ENCODE data around the gene ESPN. TPM values are rescaled to one million over a fixed set of nuclear protein-coding genes. Genes with fewer than 3 reads are reported as not detected.

The ESPN gene
- total and polyA plus RNA-seq, 7 donors = 0.55 to 202 (median 86.5) TPM; not detected in 2

GRCh38 chr1:6507461-6507911, 82.9 kb downstream of the ESPN start:
- 71 to 83% methylated on average over 12 of the region's 12 CpGs for WGBS, 2 donors
- Histone ChIP-seq H3K36me3 (no peaks in the 10 kb centered on the region), H3K4me1 (no peaks in the 10 kb centered on the region), H3K27ac (peak overlapping the region in 1 of 4 donors; percentile 4), H3K9me3 (no peaks in the 10 kb centered on the region), H3K4me3 (no peak overlapping the region), H3K27me3 (no peaks in the 10 kb centered on the region)
- intact Hi-C loops (cut with DNase I) = no loop called here
- DNase-seq = no peak
- TF ChIP-seq POLR2AphosphoS5 (IDR thresholded peaks at IDR 0.05) = no peak
- no peak for TF ChIP-seq CTCF (IDR thresholded peaks at IDR 0.05)
- TF ChIP-seq EP300 (IDR thresholded peaks at IDR 0.05) = no peak
- no peak for TF ChIP-seq POLR2A (IDR thresholded peaks at IDR 0.05)

GRCh38 chr1:6508154-6508815, 83.7 kb downstream of the ESPN start:
- H3K36me3 ChIP-seq = no peaks in the 10 kb centered on the region
- no peak for TF ChIP-seq POLR2AphosphoS5 (IDR thresholded peaks at IDR 0.05)
- no peak for TF ChIP-seq CTCF (IDR thresholded peaks at IDR 0.05)
- no peak for TF ChIP-seq POLR2A (IDR thresholded peaks at IDR 0.05)
- TF ChIP-seq EP300 (IDR thresholded peaks at IDR 0.05) = no peak
- H3K9me3 ChIP-seq = no peaks in the 10 kb centered on the region
- WGBS, 2 donors = 82 to 86% methylated on average over 18 of the region's 18 CpGs
- no peaks in the 10 kb centered on the region for H3K4me1 ChIP-seq
- H3K27ac ChIP-seq = no peak overlapping the region
- intact Hi-C loops (cut with DNase I) = no loop called here
- no peak overlapping the region for H3K4me3 ChIP-seq
- H3K27me3 ChIP-seq = no peaks in the 10 kb centered on the region
- no peak for DNase-seq

- DNase-seq = no peak
- TF ChIP-seq POLR2AphosphoS5 (IDR thresholded peaks at IDR 0.05) = no peak
- TF ChIP-seq POLR2A (IDR thresholded peaks at IDR 0.05) = no peak
- TF ChIP-seq EP300 (IDR thresholded peaks at IDR 0.05) = no peak
- TF ChIP-seq CTCF (IDR thresholded peaks at IDR 0.05) = no peak
- H3K27ac ChIP-seq = no peak overlapping the region
- intact Hi-C loops (cut with DNase I) = no loop called here
- no peak overlapping the region for H3K4me3 ChIP-seq
- no peaks in the 10 kb centered on the region for H3K27me3 ChIP-seq
- no peaks in the 10 kb centered on the region for H3K4me1 ChIP-seq
- no peaks in the 10 kb centered on the region for H3K36me3 ChIP-seq
- H3K9me3 ChIP-seq = no peaks in the 10 kb centered on the region
- WGBS, 2 donors = 91 to 92% methylated on average over 11 of the region's 11 CpGs
Observed at GRCh38 chr1:6508816-6509189, 84.2 kb downstream of the ESPN start.

- H3K9me3 ChIP-seq = no peaks in the 10 kb centered on the region
- TF ChIP-seq CTCF (IDR thresholded peaks at IDR 0.05) (no peak), EP300 (IDR thresholded peaks at IDR 0.05) (no peak), POLR2A (IDR thresholded peaks at IDR 0.05) (no peak), POLR2AphosphoS5 (IDR thresholded peaks at IDR 0.05) (no peak)
- no peak overlapping the region for H3K27ac ChIP-seq
- H3K4me1 ChIP-seq = no peaks in the 10 kb centered on the region
- H3K27me3 ChIP-seq = no peaks in the 10 kb centered on the region
- no peak for DNase-seq
- H3K4me3 ChIP-seq = no peak overlapping the region
- H3K36me3 ChIP-seq = no peaks in the 10 kb centered on the region
- 47 to 72% methylated on average over 20 of the region's 20 CpGs for WGBS, 2 donors
- intact Hi-C loops (cut with DNase I) = no loop called here
Observed at GRCh38 chr1:6509220-6509918, 84.8 kb downstream of the ESPN start.

Measured in sigmoid colon (tissue), 7 donors.